Panc1 (cell line): ENCODE data around the gene LARP7. TPM values are rescaled to one million over a fixed set of nuclear protein-coding genes. Genes with fewer than 3 reads are reported as not detected.

Source experiments
- ATAC-seq: fragments of 200-7000 bp; cut with Tn5 transposase; 2 replicates; pipeline ENCODE4 v1.9.1; 2020; ENCODE audit warnings: mild to moderate bottlenecking, moderate library complexity
- BruUV-seq: library from RNA; stranded (reverse); fragments of 400-500 nt; replicated peaks from 2 replicates; lab custom pipeline; 2021; lab: Mats Ljungman, UMichigan
- CTCF ChIA-PET: fragments of 300-600 bp; sonication (Branson Sonifier 250); formaldehyde crosslinking; loops from one replicate; lab custom pipeline; 2022; ENCODE audit warnings: antibody characterized with exemption; lab: Charles Lee
- POLR2A ChIA-PET: fragments of 300-600 bp; sonication (Branson Sonifier 250); formaldehyde crosslinking; loops from one replicate; lab custom pipeline; 2022; ENCODE audit warnings: antibody characterized with exemption; lab: Charles Lee
- DNase-seq: peaks from one replicate; pipeline ENCODE4 v3.0.0-alpha.2; 2010; ENCODE audit warnings: low read depth, low spot score
- H3K27ac ChIP-seq: 2 replicates; pipeline ENCODE4 v1.5.1; 2011; ENCODE audit warnings: mild to moderate bottlenecking, low read length, inconsistent platforms
- H3K27me3 ChIP-seq: fragments of 200-500 bp; sonication (Bioruptor generic); 2 replicates; pipeline ENCODE4 v1.6.0; 2014; ENCODE audit warnings: low read length, inconsistent platforms; ENCODE audit not compliant: control insufficient read depth, insufficient read depth
- H3K36me3 ChIP-seq: fragments of 200-500 bp; sonication (Bioruptor generic); 2 replicates; pipeline ENCODE4 v1.5.1; 2014; ENCODE audit warnings: inconsistent platforms, mild to moderate bottlenecking, low read length, moderate library complexity; ENCODE audit not compliant: control insufficient read depth, insufficient read depth
- H3K4me1 ChIP-seq: 2 replicates; pipeline ENCODE4 v1.5.1; 2011; ENCODE audit warnings: inconsistent platforms, mild to moderate bottlenecking, low read length, moderate library complexity; ENCODE audit not compliant: control insufficient read depth, insufficient read depth
- H3K4me3 ChIP-seq, 2 experiments: 2 replicates each; pipeline ENCODE4 v1.5.1; 2011 to 2012; ENCODE audit warnings: low read depth in 2 of 2, low read length in 2 of 2, mild to moderate bottlenecking in 2 of 2, inconsistent platforms in 1 of 2, moderate library complexity in 1 of 2
- H3K9me3 ChIP-seq: fragments of 200-500 bp; sonication (Bioruptor generic); 2 replicates; pipeline ENCODE4 v1.5.1; 2014; ENCODE audit warnings: low read depth, mild to moderate bottlenecking, inconsistent platforms, low read length, moderate library complexity; ENCODE audit not compliant: control insufficient read depth, insufficient read depth
- POLR2AphosphoS5 ChIP-seq: IDR thresholded peaks from 2 replicates; pipeline ENCODE4 v1.6.1; 2012; ENCODE audit warnings: mild to moderate bottlenecking, low read depth, low read length, moderate library complexity
- SIN3A ChIP-seq: IDR thresholded peaks from 2 replicates; pipeline ENCODE4 v1.6.1; 2012; ENCODE audit warnings: low read depth, mild to moderate bottlenecking, low read length, moderate library complexity, borderline replicate concordance; ENCODE audit not compliant: insufficient read depth
- TCF7L2 ChIP-seq: IDR thresholded peaks from 2 replicates; pipeline ENCODE4 v1.6.1; 2011; ENCODE audit warnings: mild to moderate bottlenecking, low read depth, low read length, inconsistent platforms
- in situ Hi-C: cut with HindIII; loops from 2 replicates; pipeline ENCODE4 v1.10.0; 2016; ENCODE audit warnings: low sequenced_read_pairs, low pct_unique_long_range_greater_than_20kb
- intact Hi-C: fragments of 100-400 bp; cut with micrococcal nuclease; formaldehyde crosslinking; loops from one replicate; pipeline ENCODE4 v1.10.0; 2022; ENCODE audit not compliant: unreplicated experiment
- total RNA-seq: library from RNA; stranded (reverse); gene quantifications from one replicate; pipeline ENCODE4 v1.2.1, GENCODE V29; 2021; ENCODE audit not compliant: unreplicated experiment
- TF ChIP-seq, protein P1 (sequence below), 2 experiments: IDR thresholded peaks; 2 replicates each; pipeline ENCODE4 v1.6.1; 2011 to 2012; ENCODE audit warnings: low read depth in 2 of 2, control low read depth in 1 of 2, low read length in 1 of 2, mild to moderate bottlenecking in 1 of 2, moderate library complexity in 1 of 2; ENCODE audit not compliant: insufficient read depth in 1 of 2
- TF ChIP-seq, protein P2 (sequence below): fragments of 450-650 bp; IDR thresholded peaks from 2 replicates; pipeline ENCODE4 v1.5.1; 2017; ENCODE audit warnings: mild to moderate bottlenecking

The LARP7 gene
- total RNA-seq, 1 experiment from 2014 or later: 21.7 TPM

DNA sequence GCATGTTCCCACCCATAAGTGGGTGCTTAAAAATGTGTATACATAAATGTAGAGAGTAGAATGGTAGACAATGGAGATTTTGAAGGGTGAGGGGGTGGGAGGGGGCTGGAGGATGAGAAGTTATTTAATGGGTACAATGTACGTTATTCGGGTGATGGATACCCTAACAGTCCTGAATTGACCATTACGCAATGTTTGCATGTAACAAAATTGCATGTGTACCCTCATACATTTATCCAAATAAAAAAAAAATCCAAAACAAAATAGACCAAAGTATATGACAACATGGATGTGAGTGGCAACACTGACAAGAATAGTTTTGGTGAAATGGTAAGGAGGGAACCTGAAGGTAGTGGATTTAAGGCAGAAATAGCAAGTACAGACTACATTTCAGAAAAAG is 63.7 kb downstream of the LARP7 start:
- intact Hi-C loops (no loop called here), in situ Hi-C loops (no loop called here)
- no TSS peak for BruUV-seq
- Histone ChIP-seq H3K4me3 (no peak overlapping the region), H3K9me3 (no peaks in the 10 kb centered on the region), H3K27me3 (peaks cover 5% of the 10 kb centered on the region; the same call in 1 of the 2 replicates), H3K27ac (no peak overlapping the region), H3K4me1 (no peaks in the 10 kb centered on the region), H3K36me3 (no peaks in the 10 kb centered on the region)
- POLR2A ChIA-PET: no interaction called here
- ATAC-seq (no peak), DNase-seq (no peak)
- TF ChIP-seq, protein P1, sequence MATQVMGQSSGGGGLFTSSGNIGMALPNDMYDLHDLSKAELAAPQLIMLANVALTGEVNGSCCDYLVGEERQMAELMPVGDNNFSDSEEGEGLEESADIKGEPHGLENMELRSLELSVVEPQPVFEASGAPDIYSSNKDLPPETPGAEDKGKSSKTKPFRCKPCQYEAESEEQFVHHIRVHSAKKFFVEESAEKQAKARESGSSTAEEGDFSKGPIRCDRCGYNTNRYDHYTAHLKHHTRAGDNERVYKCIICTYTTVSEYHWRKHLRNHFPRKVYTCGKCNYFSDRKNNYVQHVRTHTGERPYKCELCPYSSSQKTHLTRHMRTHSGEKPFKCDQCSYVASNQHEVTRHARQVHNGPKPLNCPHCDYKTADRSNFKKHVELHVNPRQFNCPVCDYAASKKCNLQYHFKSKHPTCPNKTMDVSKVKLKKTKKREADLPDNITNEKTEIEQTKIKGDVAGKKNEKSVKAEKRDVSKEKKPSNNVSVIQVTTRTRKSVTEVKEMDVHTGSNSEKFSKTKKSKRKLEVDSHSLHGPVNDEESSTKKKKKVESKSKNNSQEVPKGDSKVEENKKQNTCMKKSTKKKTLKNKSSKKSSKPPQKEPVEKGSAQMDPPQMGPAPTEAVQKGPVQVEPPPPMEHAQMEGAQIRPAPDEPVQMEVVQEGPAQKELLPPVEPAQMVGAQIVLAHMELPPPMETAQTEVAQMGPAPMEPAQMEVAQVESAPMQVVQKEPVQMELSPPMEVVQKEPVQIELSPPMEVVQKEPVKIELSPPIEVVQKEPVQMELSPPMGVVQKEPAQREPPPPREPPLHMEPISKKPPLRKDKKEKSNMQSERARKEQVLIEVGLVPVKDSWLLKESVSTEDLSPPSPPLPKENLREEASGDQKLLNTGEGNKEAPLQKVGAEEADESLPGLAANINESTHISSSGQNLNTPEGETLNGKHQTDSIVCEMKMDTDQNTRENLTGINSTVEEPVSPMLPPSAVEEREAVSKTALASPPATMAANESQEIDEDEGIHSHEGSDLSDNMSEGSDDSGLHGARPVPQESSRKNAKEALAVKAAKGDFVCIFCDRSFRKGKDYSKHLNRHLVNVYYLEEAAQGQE (IDR thresholded peaks at IDR 0.05; ENCODE audit: insufficient read depth in 1 of 2, low read depth in 2 of 2, low read length in 1 of 2): no peak
- no peak for TF ChIP-seq POLR2AphosphoS5
- TF ChIP-seq SIN3A: no peak
- TF ChIP-seq, protein P2, sequence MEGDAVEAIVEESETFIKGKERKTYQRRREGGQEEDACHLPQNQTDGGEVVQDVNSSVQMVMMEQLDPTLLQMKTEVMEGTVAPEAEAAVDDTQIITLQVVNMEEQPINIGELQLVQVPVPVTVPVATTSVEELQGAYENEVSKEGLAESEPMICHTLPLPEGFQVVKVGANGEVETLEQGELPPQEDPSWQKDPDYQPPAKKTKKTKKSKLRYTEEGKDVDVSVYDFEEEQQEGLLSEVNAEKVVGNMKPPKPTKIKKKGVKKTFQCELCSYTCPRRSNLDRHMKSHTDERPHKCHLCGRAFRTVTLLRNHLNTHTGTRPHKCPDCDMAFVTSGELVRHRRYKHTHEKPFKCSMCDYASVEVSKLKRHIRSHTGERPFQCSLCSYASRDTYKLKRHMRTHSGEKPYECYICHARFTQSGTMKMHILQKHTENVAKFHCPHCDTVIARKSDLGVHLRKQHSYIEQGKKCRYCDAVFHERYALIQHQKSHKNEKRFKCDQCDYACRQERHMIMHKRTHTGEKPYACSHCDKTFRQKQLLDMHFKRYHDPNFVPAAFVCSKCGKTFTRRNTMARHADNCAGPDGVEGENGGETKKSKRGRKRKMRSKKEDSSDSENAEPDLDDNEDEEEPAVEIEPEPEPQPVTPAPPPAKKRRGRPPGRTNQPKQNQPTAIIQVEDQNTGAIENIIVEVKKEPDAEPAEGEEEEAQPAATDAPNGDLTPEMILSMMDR: no peak
- no peak for TF ChIP-seq TCF7L2
- CTCF ChIA-PET: no interaction called here

DNA sequence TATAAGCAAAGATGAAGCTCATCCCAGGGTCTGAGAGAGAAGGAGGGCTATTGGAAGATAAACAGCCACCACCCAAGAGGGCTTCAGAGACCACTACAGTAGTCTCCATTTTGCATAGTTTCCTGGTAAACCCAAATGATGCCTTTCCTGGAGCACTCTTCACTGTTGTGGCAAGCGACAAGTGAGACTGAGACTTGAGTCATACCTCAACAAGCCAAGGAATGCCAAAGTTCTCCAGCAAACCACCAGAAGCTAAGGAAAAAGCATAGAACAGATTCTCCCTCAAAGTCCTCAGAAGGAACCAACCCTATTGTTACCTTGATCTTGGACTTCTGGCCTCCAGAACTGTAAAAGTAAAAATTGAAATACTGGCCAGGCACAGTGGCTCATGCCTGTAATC is 65.9 kb downstream of the LARP7 start:
- Histone ChIP-seq H3K4me1 (no peaks in the 10 kb centered on the region), H3K27me3 (peaks cover 13% of the 10 kb centered on the region), H3K27ac (no peak overlapping the region), H3K36me3 (no peaks in the 10 kb centered on the region; the same call in 1 of the 2 replicates), H3K4me3 (no peak overlapping the region), H3K9me3 (no peaks in the 10 kb centered on the region)
- no peak for TF ChIP-seq POLR2AphosphoS5
- no peak for TF ChIP-seq SIN3A
- TF ChIP-seq, protein P1 (IDR thresholded peaks at IDR 0.05; ENCODE audit: insufficient read depth in 1 of 2, low read depth in 2 of 2, low read length in 1 of 2): no peak
- TF ChIP-seq TCF7L2: no peak
- TF ChIP-seq, protein P2: no peak
- POLR2A ChIA-PET: no interaction called here
- no TSS peak for BruUV-seq
- CTCF ChIA-PET: no interaction called here
- in situ Hi-C loops: no loop called here
- intact Hi-C loops: no loop called here
- no peak for ATAC-seq
- no peak for DNase-seq
